IPS DF 4.7 (cell line): ENCODE results near the gene NCOA1.
"Not testable (repeated sequence)": the region's sequence is repeated elsewhere in the genome, so short reads cannot be mapped to it uniquely, and the experiment has no call there.

Source experiments
- DNase-seq: peaks from one replicate; pipeline ENCODE4 v3.0.0-alpha.2; 2013; ENCODE audit warnings: low spot score; ENCODE audit errors: extremely low read depth

Gene NCOA1

DNA sequence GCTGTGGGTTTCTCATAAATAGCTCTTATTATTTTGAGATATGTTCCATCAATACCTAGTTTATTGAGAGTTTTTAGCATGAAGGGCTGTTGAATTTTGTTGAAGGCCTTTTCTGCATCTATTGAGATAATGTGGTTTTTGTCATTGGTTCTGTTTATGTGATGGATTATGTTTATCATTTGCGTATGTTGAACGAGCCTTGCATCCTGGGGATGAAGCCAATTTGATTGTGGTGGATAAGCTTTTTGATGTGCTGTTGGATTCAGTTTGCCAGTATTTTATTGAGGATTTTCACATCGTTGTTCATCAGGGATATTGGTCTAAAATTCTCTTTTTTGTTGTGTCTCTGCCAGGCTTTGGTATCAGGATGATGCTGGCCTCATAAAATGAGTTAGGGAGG is 42.5 kb downstream of the NCOA1 start:
- DNase-seq, result not testable (repeated sequence)

DNA sequence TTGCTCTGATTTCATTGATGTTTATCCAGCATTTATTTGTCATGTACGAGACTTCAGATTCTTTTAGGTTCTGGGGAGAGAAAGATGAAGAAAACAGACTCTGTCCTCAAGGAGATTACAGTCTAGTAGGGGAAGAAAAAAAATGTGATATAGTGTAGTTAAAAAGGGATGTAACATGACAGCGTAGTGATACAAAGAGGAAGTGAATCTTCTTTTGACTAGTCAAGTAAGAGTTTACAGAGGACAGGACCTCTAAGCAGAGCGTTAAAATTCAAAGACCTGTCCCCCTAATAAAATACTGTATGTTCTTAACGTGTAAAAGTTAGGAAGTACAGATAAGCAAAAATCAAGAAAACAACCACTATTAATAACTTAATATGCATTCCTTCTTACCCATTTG is 47.7 kb downstream of the NCOA1 start:
- no peak for DNase-seq

DNA sequence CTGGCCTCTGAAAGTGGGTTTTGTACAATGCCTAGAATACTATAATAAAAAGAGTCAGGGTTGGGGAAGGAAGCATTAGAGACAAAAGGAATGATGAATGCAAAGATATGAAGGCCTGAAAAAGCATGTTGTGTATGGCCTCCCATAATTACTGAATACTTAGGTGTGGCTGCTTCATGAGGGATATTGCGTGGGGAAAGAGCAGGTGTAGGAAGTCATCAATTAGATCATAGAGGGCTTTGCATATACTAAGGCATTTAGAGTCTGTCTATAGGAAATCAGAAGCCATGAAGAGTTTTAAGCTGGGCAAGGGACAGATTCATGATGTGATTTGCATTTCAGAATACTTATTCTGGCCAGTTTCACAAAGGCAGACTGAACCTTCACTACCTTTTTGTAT is 48.2 kb downstream of the NCOA1 start:
- no peak for DNase-seq

DNA sequence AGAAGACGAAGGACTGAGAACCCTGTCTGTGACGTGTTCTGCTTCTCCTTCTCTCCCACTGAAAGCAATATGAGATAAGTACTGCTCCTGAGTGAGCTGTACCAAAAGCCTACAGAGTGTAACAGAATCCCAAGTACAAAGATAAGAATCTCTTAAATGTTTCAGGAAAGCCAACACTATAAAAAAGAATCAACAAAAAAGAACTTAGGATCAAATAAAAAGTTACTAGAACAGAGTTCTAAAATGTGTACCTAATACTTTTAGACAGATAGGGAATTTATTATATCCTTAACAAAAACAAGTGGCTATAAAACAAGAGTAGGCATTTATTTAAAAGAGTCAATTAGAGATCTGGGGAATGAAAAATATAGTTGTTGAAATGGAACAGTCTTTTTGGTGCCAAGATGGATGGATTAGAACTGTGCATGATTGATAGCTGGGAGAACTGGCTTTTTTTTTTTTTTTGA is 49.0 kb downstream of the NCOA1 start:
- no peak for DNase-seq

DNA sequence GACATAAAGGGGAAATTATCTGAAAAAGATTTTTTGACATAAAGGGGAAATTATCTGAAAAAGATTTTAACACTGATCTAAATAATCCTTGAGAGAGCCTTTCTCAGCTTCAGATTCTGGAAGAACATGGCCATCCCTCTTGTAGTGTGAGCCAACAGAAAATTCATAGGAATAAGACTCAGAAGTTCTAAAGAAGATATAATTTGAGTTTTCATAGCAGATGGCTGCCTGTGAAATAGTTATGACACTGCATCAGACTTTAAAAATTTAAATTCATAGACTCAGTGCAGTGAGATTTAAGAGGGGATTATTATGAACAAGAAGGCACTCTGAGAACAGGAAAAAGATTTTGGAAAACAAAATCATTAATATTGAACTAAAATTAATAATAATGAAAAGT is 50.6 kb downstream of the NCOA1 start:
- DNase-seq, result no peak

DNA sequence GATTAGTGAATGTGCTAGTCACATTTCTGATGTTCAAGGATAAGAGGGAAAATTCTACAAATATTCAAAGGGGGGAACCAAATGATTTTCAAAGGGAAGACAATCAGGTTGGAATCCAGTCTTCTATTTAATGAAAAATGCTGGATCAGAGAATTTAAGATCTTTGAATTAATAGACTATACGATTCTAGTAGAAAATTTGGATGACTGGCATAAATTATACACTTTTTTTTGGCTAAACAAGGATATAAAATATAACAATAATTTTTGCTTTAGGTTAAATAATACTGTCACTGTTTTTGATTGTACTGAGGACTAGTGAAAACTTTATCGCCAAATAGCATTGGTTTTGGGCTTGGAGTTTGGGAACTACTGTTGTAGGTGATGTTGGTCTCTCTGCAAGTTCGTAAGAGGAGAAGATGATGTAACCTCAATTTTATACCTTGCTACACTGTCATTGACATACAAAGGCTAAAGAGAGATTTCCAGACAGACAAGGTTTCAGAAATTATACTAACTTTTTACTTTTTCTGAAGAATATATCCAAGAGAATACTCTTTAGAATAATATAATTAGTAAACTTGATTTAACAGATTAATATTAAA is 51.3 kb downstream of the NCOA1 start:
- no peak for DNase-seq

DNA sequence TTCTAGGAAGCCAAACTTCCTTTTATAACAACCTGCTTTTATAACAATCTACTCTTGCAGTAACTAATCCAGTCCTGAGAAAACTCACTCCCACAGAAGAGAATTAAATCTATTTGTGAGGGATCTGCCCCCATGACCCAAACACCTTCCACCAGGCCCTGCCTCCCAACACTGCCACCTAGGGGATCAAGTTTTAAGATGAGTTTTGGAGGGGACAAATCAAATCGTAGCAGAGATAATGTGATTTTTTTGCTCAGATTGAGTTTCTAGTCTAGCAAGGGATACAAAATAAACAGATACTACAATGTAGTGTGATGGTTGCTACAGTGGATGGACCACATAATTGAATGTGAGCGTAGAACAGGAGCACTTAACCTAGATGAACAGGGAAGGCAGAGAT is 52.2 kb downstream of the NCOA1 start:
- no peak for DNase-seq

DNA sequence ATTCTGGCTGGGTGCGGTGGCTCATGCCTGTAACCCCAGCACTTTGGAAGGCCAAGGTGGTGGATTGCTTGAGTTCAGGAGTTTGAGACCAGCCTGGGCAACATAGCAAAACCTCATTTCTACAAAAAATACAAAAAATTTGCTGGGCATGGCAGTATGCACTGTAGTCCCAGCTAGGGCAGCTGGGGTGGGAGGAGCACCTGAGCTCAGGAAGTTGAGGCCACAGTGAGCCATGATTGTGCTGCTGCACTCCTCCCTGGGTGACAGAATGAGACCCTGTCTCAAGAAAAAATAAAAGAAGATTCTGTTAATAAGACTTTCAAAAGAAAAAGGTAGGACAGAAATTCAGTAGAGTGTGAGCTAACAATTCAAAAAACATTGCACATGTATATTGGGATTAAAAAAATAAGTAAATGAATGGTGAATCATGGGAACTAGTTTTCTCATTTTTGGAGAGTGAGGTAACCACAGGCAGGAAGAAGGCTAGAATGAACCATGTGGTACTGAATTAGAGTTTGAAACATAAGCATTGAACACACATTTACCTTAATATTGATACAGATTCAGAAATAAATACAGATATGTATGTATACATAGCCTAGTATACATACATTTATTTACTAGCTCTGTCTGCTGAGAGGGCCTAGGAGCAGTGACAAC is 53.5 kb downstream of the NCOA1 start:
- DNase-seq, result no peak

DNA sequence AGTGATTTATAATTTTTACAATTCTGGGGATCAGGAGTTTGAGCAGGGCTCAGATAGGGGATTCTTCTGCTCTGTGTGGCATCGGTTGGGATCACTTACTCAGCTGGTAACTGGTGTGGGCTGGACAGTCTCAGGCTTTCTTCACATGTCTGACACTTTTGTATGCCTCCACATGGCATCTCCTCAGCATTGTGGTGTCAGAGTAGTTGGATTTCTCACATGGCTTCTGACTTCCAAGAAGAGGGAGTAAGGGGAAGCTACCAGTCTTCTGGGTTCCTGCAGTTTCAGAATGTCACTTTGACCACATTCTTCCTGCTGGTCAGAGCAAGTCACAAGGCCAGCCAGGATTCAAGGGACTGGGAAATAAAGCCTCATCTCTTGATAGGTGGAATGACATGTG is 55.6 kb downstream of the NCOA1 start:
- no peak for DNase-seq

DNA sequence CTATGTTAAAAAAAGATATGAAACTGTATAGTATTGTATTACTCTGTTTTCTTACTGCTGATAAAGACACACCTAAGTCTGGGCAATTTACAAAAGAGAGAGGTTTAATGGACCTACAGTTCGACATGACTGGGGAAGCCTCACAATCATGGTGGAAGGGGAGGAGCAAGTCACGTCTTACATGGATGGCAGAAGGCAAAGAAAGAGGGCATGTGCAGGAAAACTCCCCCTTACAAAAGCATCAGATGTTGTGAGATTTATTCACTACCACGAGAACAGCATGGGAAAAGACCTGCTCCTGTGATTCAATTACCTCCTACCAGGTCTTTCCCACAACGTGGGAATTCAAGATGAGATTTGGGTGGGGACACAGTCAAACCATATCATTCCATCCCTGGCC is 57.0 kb downstream of the NCOA1 start:
- no peak for DNase-seq

DNA sequence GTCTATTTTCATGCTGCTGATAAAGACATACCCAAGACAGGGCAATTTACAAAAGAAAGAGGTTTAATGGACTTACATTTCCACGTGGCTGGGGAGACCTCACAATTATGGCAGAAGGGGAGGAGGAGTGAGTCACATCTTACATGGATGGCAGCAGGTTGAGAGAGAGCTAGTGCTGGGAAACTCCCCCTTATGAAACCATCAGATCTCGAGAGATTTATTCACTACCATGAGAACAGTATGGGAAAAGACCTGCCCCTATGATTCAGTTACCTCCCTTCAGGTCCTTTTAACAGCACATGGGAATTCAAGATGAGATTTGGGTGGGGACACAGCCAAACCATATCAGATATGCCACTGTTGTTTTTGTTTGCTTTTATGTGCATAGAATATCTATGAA is 59.2 kb downstream of the NCOA1 start:
- not testable (repeated sequence) for DNase-seq

DNA sequence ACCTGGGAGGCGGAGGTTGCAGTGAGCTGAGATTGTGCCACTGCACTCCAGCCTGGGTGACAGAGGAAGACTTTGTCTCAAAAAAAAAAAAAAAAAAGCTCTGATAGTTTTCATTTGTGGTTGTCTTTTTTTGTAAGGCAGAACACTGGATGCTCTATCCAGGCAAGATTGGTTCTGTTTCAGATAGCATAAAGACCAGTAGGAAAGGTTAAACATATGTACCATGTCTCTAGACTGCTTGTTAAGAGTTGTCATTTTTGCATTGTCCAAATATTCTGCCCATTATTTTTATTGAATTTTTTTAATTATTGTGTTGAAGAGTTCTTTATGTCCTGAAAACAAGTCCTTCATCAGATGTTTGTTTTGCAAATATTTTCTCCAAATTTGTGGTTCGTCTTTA is 60.0 kb downstream of the NCOA1 start:
- no peak for DNase-seq

DNA sequence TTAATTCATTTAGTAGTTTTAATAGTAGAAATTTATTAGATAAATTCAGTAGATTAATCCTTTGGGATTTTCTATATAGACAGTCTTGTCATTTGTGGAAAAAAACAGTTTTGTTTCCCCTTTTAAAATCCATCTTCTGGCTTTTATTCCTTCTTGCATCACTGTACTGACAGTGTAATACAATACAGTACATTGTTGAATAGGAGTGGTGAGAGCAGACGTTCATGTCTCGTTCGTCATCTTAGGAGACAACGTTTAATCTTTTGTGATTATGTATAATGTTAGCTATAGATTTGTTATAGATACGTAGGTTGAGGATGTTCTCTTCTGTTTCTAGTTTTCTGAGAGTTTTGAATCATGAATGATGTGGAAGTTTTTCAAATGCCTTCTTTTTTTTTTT is 61.8 kb downstream of the NCOA1 start:
- no peak for DNase-seq

DNA sequence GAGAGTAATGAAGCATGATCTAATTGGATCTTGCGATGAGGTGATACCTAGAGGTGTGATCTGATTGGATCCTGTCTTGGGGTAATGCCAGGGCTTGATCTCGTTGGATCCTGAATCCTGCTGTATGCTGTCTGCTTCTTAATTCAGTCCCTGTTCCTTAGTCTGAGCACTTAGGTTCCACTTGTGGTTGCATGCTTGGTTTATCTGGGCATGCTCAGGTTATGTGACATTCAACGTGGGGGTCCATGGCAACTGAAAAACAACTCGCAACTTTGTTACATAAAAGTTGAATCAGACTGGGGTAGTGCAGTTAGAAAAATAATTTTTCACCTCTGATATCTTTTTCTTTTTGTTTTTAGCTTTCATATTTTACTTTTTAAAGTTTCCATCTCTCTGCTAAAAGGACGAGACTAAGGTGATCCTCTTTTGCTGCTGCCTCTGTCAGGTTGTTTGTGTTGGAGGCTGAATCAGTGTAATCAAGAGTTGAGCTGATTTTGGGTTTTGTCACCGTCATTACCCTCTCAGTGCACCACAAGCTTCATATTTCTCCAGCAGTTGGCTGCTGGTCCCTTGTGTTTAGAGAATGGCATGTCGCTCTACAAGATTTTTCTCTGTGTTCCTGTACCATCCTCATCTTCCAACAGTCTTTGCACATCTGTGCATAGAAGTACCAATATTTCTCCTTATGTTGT is 67.9 kb downstream of the NCOA1 start:
- no peak for DNase-seq

DNA sequence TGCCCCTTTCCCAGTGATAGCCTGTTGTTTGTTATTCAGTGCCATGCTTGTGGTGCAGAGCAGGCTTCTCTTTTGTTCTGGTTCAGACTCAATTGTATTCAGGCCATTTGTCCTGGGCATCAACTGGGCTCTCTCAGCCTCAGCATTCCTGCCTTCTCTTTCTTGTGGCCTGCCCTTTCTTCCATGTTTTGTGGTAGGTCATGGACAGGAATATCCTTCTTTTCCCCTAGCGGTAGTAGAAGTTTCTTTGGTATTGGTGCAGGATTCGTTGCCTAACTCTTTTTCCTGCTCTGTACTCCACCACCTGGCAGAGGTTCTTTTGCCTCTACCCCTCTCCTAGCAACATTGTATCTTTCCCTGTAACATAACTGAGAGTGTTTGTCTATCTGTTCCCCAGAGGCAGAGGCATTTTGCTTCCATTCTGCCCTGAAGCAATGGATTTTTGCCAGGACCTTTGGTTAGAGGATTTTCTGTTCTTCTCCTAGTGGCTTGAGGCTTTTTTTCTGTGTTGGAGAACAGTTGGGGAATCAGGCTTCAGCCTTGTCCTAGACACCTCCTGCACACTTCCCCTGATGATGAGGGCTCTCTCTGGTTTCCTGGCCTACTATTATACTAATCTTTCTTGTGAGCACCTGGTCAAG is 68.5 kb downstream of the NCOA1 start:
- DNase-seq, result no peak

DNA sequence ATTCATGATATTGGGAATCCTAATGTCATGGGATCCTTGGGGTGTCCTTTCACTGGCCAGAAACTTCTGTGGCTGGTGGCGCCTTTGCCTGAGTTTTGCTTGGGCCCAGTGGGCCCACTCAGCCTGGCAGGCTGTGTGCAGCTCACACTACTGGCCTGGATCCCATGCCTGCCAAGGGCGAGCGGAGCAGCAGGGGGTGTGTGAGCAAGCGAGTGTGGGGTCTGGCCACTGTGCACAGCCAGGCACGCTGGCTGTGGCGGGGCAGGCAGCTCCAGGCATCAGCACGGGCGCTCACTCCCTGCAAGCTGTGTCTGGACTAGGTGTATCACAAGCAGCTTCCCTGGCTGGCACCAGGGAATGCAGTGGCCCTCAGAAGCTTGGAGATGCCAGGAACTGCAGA is 74.5 kb downstream of the NCOA1 start:
- DNase-seq, result no peak

DNA sequence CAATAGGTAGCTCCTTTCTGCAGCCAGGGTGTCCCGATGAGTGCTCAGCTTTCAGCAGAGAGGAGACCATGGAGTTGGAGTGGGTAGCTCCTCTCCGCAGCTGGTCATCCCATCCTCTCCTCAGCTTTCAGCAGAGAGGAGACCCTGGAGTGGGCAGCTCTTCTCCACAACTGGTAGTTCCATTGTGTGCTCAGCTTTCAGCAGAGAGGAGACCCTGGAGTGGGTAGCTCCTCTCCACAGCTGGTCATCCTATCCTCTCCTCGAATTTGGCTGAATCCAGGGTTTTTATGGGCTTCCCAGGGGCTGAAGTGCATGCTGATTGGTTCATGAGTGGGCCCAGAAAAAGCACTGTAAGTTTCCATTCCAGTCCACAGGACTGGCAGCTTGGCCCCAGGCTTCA is 75.2 kb downstream of the NCOA1 start:
- DNase-seq, result no peak

DNA sequence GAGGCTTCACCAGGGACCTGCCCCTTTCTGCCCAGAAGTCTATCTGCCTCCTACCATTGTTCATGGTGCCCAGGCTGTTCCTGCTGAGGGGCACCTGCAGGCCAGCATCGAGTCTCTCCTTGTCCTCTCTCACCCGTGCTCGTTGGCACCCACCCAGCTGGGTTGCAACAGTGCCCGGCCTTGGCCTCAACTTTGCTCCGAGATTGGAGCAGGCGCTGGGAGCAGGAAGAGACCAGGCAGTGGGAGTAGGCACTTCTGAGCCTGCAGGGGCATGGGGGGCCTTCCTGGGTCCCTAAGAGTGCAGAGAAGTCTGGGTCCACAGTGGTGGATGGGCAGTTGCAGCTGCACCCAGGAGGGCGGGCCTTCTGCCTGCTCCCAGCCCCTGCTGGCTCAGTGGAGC is 75.6 kb downstream of the NCOA1 start:
- DNase-seq, result no peak

DNA sequence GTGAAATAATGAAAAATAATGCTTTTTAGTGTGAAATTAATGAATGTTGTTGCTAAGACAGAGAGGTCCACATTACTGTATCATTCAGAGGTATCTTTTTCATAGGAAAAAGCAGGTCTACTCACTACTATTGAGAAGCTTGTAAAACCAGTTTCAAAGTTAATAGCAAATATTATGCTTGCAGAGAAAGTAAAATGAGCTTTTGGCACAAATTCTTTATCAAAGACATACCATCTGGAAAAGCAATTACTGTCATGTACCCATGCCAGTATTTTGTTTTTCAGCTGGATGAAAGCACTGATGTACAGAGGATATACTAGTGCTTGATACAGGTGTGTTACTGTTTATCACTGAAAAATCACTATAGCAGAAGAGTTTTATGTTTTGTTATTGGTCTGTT is 77.5 kb downstream of the NCOA1 start:
- no peak for DNase-seq

DNA sequence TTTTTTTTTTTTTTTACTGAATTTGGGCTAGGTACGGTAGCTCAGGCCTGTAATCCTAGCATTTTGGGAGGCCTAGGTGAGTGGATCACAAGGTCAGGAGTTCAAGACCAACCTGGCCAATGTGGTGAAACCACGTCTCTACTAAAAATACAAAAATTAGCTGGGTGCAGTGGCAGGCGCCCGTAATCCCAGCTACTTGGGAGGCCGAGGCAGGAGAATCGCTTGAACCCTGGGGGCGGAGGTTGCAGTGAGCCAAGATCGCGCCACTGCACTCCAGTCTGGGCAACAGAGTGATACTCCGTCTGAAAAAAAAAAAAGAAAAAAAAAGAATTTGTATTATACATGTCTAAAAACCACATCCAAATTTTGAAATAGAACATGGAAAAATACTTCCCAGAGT is 78.5 kb downstream of the NCOA1 start:
- DNase-seq, result not testable (repeated sequence)

DNA sequence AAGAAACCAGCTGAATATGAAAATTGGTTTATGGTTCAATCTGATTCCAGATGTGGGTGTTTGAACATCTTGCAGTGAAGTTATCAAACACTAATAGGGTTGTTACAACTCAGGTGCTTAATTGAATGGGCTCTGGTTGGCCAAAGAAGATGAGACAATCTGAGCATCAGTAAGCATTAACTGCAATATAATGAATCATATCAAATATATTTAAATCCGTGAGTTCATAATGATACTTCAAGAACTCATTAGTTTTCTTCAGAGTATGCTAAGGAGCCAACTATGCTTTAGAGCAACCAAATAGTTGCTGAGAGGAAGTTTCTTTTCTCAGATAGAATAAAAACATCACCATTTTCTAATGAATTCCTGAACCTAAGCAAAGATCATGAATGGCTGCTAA is 79.2 kb downstream of the NCOA1 start:
- DNase-seq, result no peak

DNA sequence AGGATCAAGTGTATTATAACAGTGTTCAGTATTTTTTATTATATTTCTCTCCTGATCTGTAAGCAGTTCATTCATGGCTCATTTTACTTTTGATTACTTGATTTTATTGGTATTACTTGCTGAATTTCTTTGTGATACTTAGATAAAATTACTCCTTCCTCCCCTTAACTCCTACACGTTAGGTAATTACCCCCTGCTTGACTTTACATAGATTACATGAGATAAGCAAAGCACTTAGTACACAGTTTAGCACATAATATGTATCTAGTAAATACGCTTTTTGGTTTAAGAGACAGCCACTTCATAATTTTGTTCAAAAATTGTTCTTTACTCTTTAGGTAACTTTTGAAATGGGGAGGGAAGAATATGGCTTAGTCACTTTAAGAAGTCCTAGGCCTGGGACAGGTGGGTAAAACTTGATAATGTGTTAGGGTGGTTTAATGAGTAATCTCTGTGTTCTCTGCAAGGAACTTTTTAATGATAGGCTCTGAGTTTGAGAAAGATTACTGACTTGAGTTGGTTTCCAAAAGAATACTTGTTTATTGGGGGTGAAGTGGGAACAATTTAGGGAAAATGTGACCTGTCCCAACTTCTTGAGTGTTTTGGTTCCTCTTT is 80.9 kb downstream of the NCOA1 start:
- no peak for DNase-seq
